ENCODE data around the gene RERG. TPM values are rescaled to one million over a fixed set of nuclear protein-coding genes. Genes with fewer than 3 reads are reported as not detected.

The RERG gene
- polyA plus RNA-seq, 1 experiment: 0.12 TPM

DNA sequence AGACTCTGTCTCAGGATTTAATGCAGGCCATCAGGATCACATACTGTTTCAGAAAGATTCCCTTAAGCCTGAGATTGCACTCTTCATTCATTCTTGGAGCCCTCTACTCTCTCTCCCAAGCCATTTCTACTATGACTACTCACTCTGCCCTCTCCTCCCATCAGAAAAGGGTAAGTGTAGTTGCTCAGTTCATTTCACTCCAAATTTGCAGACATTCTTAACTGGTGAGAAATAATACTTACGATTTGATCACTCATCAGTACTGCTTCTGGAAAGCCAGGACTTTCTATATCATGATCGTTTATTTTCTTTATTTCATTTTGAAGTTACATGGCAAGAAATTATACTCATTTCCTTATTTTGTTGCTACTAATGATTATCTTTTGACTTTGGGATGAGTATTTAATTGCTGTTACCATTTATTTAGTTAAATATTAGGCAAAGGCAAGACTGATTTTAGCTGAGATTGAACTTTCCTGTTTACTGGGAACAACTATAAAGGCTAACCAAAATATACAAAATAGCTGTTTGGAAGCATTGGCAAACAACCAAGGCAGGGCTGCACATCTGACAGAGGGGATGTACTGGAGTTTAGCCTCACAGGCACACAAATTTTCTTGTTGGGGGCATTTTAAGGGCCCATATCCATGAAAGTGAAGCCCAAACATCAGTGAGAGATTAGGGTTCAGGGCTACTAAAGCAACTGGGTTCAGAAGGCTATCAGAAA, 4.1 kb upstream of the RERG start:
- POLR2A ChIA-PET: no interaction called here
- TF ChIP-seq, protein P1, sequence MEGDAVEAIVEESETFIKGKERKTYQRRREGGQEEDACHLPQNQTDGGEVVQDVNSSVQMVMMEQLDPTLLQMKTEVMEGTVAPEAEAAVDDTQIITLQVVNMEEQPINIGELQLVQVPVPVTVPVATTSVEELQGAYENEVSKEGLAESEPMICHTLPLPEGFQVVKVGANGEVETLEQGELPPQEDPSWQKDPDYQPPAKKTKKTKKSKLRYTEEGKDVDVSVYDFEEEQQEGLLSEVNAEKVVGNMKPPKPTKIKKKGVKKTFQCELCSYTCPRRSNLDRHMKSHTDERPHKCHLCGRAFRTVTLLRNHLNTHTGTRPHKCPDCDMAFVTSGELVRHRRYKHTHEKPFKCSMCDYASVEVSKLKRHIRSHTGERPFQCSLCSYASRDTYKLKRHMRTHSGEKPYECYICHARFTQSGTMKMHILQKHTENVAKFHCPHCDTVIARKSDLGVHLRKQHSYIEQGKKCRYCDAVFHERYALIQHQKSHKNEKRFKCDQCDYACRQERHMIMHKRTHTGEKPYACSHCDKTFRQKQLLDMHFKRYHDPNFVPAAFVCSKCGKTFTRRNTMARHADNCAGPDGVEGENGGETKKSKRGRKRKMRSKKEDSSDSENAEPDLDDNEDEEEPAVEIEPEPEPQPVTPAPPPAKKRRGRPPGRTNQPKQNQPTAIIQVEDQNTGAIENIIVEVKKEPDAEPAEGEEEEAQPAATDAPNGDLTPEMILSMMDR (IDR thresholded peaks at IDR 0.05; ENCODE audit: low read depth, low read length): no peak
- DNase-seq (ENCODE audit: low read depth, low spot score): no peak
- H3K4me3 ChIP-seq (ENCODE audit: low read depth, low read length): no peak overlapping the region
- no peaks in the 10 kb centered on the region for H3K27me3 ChIP-seq (ENCODE audit: control insufficient read depth, insufficient read depth, low read length)
- no peak overlapping the region for H3K27ac ChIP-seq (ENCODE audit: low read depth, low read length)
- CTCF ChIA-PET: interaction anchor here (0.8 kb wide), 1 partner anchor 45 kb away, joined by 4 read pairs; no protein-coding TSS in a partner anchor
- no peaks in the 10 kb centered on the region for H3K9me3 ChIP-seq (ENCODE audit: control insufficient read depth, insufficient read depth, low read length)

DNA sequence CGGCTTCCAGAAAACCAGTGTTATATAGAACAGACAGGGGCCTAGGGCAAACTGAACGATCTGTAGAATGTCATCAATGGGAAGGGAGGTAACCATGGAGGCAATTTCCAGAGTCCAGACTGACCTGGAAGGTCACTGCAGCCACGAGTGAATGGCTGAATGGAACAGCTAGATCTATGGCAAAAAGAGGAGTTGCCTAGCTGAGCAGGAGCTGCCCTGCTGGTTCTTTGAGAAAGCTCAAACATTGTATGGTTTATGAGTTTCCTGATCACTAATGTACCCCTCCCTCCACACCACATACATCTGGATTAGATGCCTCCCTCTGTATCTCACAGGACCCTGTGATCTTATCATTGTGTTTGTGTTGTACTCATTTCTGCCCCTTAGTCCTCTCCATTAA, 1.0 kb upstream of the RERG start:
- Histone ChIP-seq H3K4me3 (ENCODE audit: low read depth, low read length) (no peak overlapping the region), H3K27me3 (ENCODE audit: control insufficient read depth, insufficient read depth, low read length) (no peaks in the 10 kb centered on the region), H3K27ac (ENCODE audit: low read depth, low read length) (no peak overlapping the region), H3K9me3 (ENCODE audit: control insufficient read depth, insufficient read depth, low read length) (no peaks in the 10 kb centered on the region)
- TF ChIP-seq, protein P1 (IDR thresholded peaks at IDR 0.05; ENCODE audit: low read depth, low read length): no peak
- POLR2A ChIA-PET: no interaction called here
- CTCF ChIA-PET: interaction anchor here (0.9 to 4.8 kb wide), 32 partner anchors 8 to 984 kb away, joined by 3 to 41 read pairs (median 8); no protein-coding TSS in a partner anchor
- DNase-seq (ENCODE audit: low read depth, low spot score): no peak

DNA sequence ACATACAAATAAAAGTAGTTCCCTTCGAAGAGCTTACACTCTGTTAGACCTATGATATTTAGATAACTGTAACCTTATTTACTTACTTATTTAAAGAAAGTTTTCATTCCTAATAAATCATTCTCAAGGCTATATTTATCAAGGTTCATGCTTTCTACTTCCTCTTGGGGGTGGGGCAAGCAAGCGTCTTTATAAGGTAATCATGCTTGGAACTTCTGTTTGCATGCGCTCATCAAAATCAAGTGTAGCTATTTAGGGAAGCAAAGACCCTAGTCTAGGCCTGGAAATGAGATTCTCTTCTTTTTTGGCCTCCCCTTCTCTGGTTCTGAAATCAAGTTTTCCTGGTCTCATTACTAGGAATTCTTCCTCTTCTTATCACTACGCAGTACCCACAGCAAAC, 766 bp downstream of the RERG start:
- Histone ChIP-seq H3K27ac (ENCODE audit: low read depth, low read length) (no peak overlapping the region), H3K4me3 (ENCODE audit: low read depth, low read length) (no peak overlapping the region), H3K27me3 (ENCODE audit: control insufficient read depth, insufficient read depth, low read length) (no peaks in the 10 kb centered on the region), H3K9me3 (ENCODE audit: control insufficient read depth, insufficient read depth, low read length) (no peaks in the 10 kb centered on the region)
- POLR2A ChIA-PET: no interaction called here
- CTCF ChIA-PET: interaction anchor here (0.7 to 4.8 kb wide), 52 partner anchors 8 to 982 kb away, joined by 3 to 41 read pairs (median 6); no protein-coding TSS in a partner anchor
- TF ChIP-seq, protein P1 (IDR thresholded peaks at IDR 0.05; ENCODE audit: low read depth, low read length): no peak
- DNase-seq (ENCODE audit: low read depth, low spot score): no peak

DNA sequence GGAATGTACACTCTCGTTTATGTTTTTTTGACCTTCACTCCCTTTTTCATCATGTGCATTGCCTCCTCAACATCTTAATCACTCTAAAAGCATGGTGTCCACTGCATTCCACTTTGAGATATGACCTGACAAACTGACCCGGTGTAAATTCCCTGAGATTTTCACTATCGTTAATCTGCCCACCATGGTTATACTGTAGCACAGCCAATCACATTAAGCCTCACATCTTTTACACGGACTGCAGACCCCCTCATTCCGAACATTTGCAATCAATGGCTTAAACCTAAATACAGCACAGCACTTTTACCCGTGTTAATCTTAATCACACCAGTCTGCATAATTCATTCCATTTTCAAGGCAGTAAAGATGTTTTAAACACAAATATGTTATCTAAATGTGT, 2.4 kb downstream of the RERG start:
- TF ChIP-seq, protein P1 (IDR thresholded peaks at IDR 0.05; ENCODE audit: low read depth, low read length): no peak
- Histone ChIP-seq H3K9me3 (ENCODE audit: control insufficient read depth, insufficient read depth, low read length) (no peaks in the 10 kb centered on the region), H3K27ac (ENCODE audit: low read depth, low read length) (no peak overlapping the region), H3K27me3 (ENCODE audit: control insufficient read depth, insufficient read depth, low read length) (no peaks in the 10 kb centered on the region), H3K4me3 (ENCODE audit: low read depth, low read length) (no peak overlapping the region)
- POLR2A ChIA-PET: no interaction called here
- CTCF ChIA-PET: interaction anchor here (1.2 to 4.4 kb wide), 4 partner anchors 13 to 58 kb away, joined by 3 to 34 read pairs (median 4); no protein-coding TSS in a partner anchor
- DNase-seq (ENCODE audit: low read depth, low spot score): no peak
